NCI-H1436 treated with DMSO at 0.1 percent for 48 hours (cell line): ENCODE data around the gene TYRO3.
"Not testable (repeated sequence)": the region's sequence is repeated elsewhere in the genome, so short reads cannot be mapped to it uniquely, and the experiment has no call there.

ENCODE experiments used
- DNase-seq: peaks from one replicate; lab custom pipeline; 2025; lab: John Stamatoyannopoulos, UW

Gene TYRO3

GRCh38 chr15:41554343-41554742, 4.7 kb upstream of the TYRO3 start:
- no peak for DNase-seq

- no peak for DNase-seq
Measured at GRCh38 chr15:41554915-41555314, 4.1 kb upstream of the TYRO3 start.

GRCh38 chr15:41556677-41557076, 2.3 kb upstream of the TYRO3 start:
- no peak for DNase-seq

GRCh38 chr15:41557673-41558399, 1.2 kb upstream of the TYRO3 start:
- no peak for DNase-seq

GRCh38 chr15:41559239-41559782, 299 bp downstream of the TYRO3 start:
- DNase-seq, result no peak

GRCh38 chr15:41560572-41560874, 1.5 kb downstream of the TYRO3 start:
- DNase-seq, result no peak

GRCh38 chr15:41561104-41561776, 2.2 kb downstream of the TYRO3 start:
- DNase-seq, result no peak

- no peak for DNase-seq
Measured at GRCh38 chr15:41561777-41562145, 2.7 kb downstream of the TYRO3 start.

GRCh38 chr15:41562244-41562643, 3.2 kb downstream of the TYRO3 start:
- no peak for DNase-seq

GRCh38 chr15:41562784-41563198, 3.8 kb downstream of the TYRO3 start:
- no peak for DNase-seq

GRCh38 chr15:41564286-41564959, 5.4 kb downstream of the TYRO3 start:
- DNase-seq, result no peak

- no peak for DNase-seq
Measured at GRCh38 chr15:41564960-41565502, 6.0 kb downstream of the TYRO3 start.

- DNase-seq, result no peak
Measured at GRCh38 chr15:41565702-41566101, 6.7 kb downstream of the TYRO3 start.

- no peak for DNase-seq
Measured at GRCh38 chr15:41566121-41566885, 7.3 kb downstream of the TYRO3 start.

- DNase-seq, result no peak
Measured at GRCh38 chr15:41567261-41567660, 8.2 kb downstream of the TYRO3 start.

- no peak for DNase-seq
Measured at GRCh38 chr15:41567862-41568261, 8.8 kb downstream of the TYRO3 start.

- DNase-seq, result no peak
Measured at GRCh38 chr15:41568350-41569017, 9.5 kb downstream of the TYRO3 start.

GRCh38 chr15:41569232-41569631, 10.2 kb downstream of the TYRO3 start:
- not testable (repeated sequence) for DNase-seq

- no peak for DNase-seq
Measured at GRCh38 chr15:41570764-41571163, 11.8 kb downstream of the TYRO3 start.

- no peak for DNase-seq
Measured at GRCh38 chr15:41571948-41572347, 12.9 kb downstream of the TYRO3 start.

- DNase-seq, result no peak
Measured at GRCh38 chr15:41572866-41573265, 13.9 kb downstream of the TYRO3 start.
